IMR-90 (cell line): Measurements from ENCODE around the gene NPR2. TPM values are rescaled to one million over a fixed set of nuclear protein-coding genes. Genes with fewer than 3 reads are reported as not detected.

ENCODE experiments used
- ATAC-seq: fragments of 200-7000 bp; cut with Tn5 transposase; 2 replicates; pipeline ENCODE4 v1.9.1; 2020; ENCODE audit warnings: low read depth, mild to moderate bottlenecking, moderate library complexity
- BruUV-seq: library from RNA; stranded (reverse); fragments of 400-500 nt; replicated peaks from 2 replicates; lab custom pipeline; 2021; lab: Mats Ljungman, UMichigan
- CTCF ChIA-PET: fragments of 300-600 bp; formaldehyde crosslinking; extraction: SDS; loops from one replicate; lab custom pipeline; 2021; ENCODE audit warnings: antibody characterized with exemption; lab: Yijun Ruan, JAX
- POLR2A ChIA-PET: fragments of 300-600 bp; sonication (Branson Sonifier 250); formaldehyde crosslinking; loops from one replicate; lab custom pipeline; 2022; ENCODE audit warnings: antibody characterized with exemption; ENCODE audit not compliant: unreplicated experiment; lab: Charles Lee
- DNase-seq: peaks from one replicate; pipeline ENCODE4 v3.0.0; 2013
- H2AFZ ChIP-seq: replicated peaks from 2 replicates; pipeline ENCODE3; 2013; ENCODE audit warnings: low read length, mild to moderate bottlenecking; ENCODE audit not compliant: poor library complexity
- H2AK5ac ChIP-seq: 2 replicates; pipeline ENCODE4 v1.6.1; 2013; ENCODE audit warnings: low read depth, low read length, inconsistent platforms
- H2AK9ac ChIP-seq: replicated peaks from 2 replicates; pipeline ENCODE3; 2013; ENCODE audit warnings: mild to moderate bottlenecking, low read depth, low read length, moderate library complexity; ENCODE audit not compliant: poor library complexity
- H2BK120ac ChIP-seq: 2 replicates; pipeline ENCODE4 v1.6.1; 2013; ENCODE audit warnings: low read depth, low read length, inconsistent platforms
- H2BK15ac ChIP-seq: 3 replicates; pipeline ENCODE4 v1.6.1; 2013; ENCODE audit warnings: low read depth, low read length, inconsistent platforms
- H2BK20ac ChIP-seq: 2 replicates; pipeline ENCODE4 v1.6.1; 2013; ENCODE audit warnings: low read depth, mild to moderate bottlenecking, inconsistent platforms, low read length, moderate library complexity
- H2BK5ac ChIP-seq: 2 replicates; pipeline ENCODE4 v1.6.1; 2013; ENCODE audit warnings: mild to moderate bottlenecking, low read depth, low read length, inconsistent platforms; ENCODE audit not compliant: poor library complexity, severe bottlenecking
- H3K14ac ChIP-seq: replicated peaks from 2 replicates; pipeline ENCODE4 v1.6.1; 2013; ENCODE audit warnings: low read depth, low read length, inconsistent platforms
- H3K18ac ChIP-seq: 2 replicates; pipeline ENCODE4 v1.6.1; 2013; ENCODE audit warnings: low read depth, low read length, control low read depth
- H3K23ac ChIP-seq: 2 replicates; pipeline ENCODE4 v1.6.1; 2013; ENCODE audit warnings: low read depth, low read length, inconsistent platforms
- H3K27ac ChIP-seq: 2 replicates; pipeline ENCODE4 v1.5.1; 2013; ENCODE audit warnings: mild to moderate bottlenecking, control low read depth, low read length; ENCODE audit not compliant: insufficient read depth
- H3K27me3 ChIP-seq: 2 replicates; pipeline ENCODE4 v1.6.1; 2013; ENCODE audit warnings: low read length; ENCODE audit not compliant: control insufficient read depth, insufficient read depth
- H3K36me3 ChIP-seq: 2 replicates; pipeline ENCODE4 v1.6.1; 2013; ENCODE audit warnings: low read length, mixed read lengths; ENCODE audit not compliant: control insufficient read depth, insufficient read depth
- H3K4ac ChIP-seq: 2 replicates; pipeline ENCODE4 v1.6.1; 2013; ENCODE audit warnings: low read depth, low read length, inconsistent platforms
- H3K4me1 ChIP-seq: 2 replicates; pipeline ENCODE4 v1.6.1; 2013; ENCODE audit warnings: low read length, mixed read lengths; ENCODE audit not compliant: control insufficient read depth, insufficient read depth
- H3K4me2 ChIP-seq: 2 replicates; pipeline ENCODE4 v1.6.1; 2013; ENCODE audit warnings: low read depth, mild to moderate bottlenecking, control low read depth, low read length, moderate library complexity
- H3K4me3 ChIP-seq: 2 replicates; pipeline ENCODE4 v1.5.1; 2013; ENCODE audit warnings: low read depth, mild to moderate bottlenecking, control low read depth, low read length, moderate library complexity; ENCODE audit not compliant: insufficient read depth
- H3K56ac ChIP-seq: 2 replicates; pipeline ENCODE4 v1.6.1; 2013; ENCODE audit warnings: low read length, inconsistent platforms; ENCODE audit not compliant: insufficient read depth; ENCODE audit errors: extremely low read depth
- H3K79me1 ChIP-seq, 2 experiments: 2 replicates each; pipeline ENCODE4 v1.6.1; 2013; ENCODE audit warnings: low read length in 2 of 2, inconsistent platforms in 1 of 2, low read depth in 1 of 2
- H3K9ac ChIP-seq: 2 replicates; pipeline ENCODE4 v1.6.1; 2013; ENCODE audit warnings: low read depth, low read length, control low read depth
- H3K9me1 ChIP-seq: 2 replicates; pipeline ENCODE4 v1.6.1; 2013; ENCODE audit warnings: low read length, inconsistent platforms; ENCODE audit not compliant: insufficient read depth
- H3K9me3 ChIP-seq: 2 replicates; pipeline ENCODE4 v1.6.1; 2013; ENCODE audit warnings: low read length; ENCODE audit not compliant: control insufficient read depth, insufficient read depth
- H4K20me1 ChIP-seq: 2 replicates; pipeline ENCODE4 v1.6.1; 2013; ENCODE audit warnings: low read length, inconsistent platforms; ENCODE audit not compliant: insufficient read depth
- H4K5ac ChIP-seq: 2 replicates; pipeline ENCODE4 v1.6.1; 2013; ENCODE audit warnings: mild to moderate bottlenecking, low read depth, low read length, control low read depth
- H4K8ac ChIP-seq, 2 experiments: 2 replicates each; pipeline ENCODE4 v1.6.1; 2013; ENCODE audit warnings: low read depth in 2 of 2, low read length in 2 of 2, control low read depth in 1 of 2, inconsistent platforms in 1 of 2
- H4K91ac ChIP-seq: 2 replicates; pipeline ENCODE4 v1.6.1; 2013; ENCODE audit warnings: low read depth, low read length, inconsistent platforms; ENCODE audit not compliant: insufficient read depth
- CEBPB ChIP-seq: IDR thresholded peaks from 2 replicates; pipeline ENCODE4 v1.6.1; 2012; ENCODE audit warnings: low read depth, low read length, improper control_type of control experiment
- CHD1 ChIP-seq: IDR thresholded peaks from 2 replicates; pipeline ENCODE4 v1.6.1; 2012; ENCODE audit warnings: low read depth, low read length, improper control_type of control experiment
- CTCF ChIP-seq: conservative IDR thresholded peaks from 2 replicates; pipeline ENCODE4 v1.5.1; 2012; ENCODE audit warnings: mild to moderate bottlenecking, low read depth, low read length, improper control_type of control experiment
- ELK1 ChIP-seq: fragments of 150-350 bp; IDR thresholded peaks from 2 replicates; pipeline ENCODE4 v1.6.1; 2016; ENCODE audit warnings: low read depth, mild to moderate bottlenecking, low read length, moderate library complexity, borderline replicate concordance
- FOS ChIP-seq: fragments of 150-350 bp; IDR thresholded peaks from 2 replicates; pipeline ENCODE4 v1.6.1; 2016; ENCODE audit warnings: low read depth, low read length
- MAFK ChIP-seq: IDR thresholded peaks from 2 replicates; pipeline ENCODE4 v1.6.1; 2012; ENCODE audit warnings: low read depth, low read length, improper control_type of control experiment
- MAZ ChIP-seq: IDR thresholded peaks from 2 replicates; pipeline ENCODE4 v1.6.1; 2012; ENCODE audit warnings: low read depth, mild to moderate bottlenecking, low read length, improper control_type of control experiment, moderate library complexity, borderline replicate concordance
- MXI1 ChIP-seq: IDR thresholded peaks from 2 replicates; pipeline ENCODE4 v1.6.1; 2012; ENCODE audit warnings: low read depth, mild to moderate bottlenecking, low read length, moderate library complexity, borderline replicate concordance
- POLR2A ChIP-seq: IDR thresholded peaks from 2 replicates; pipeline ENCODE4 v1.6.1; 2012; ENCODE audit warnings: mild to moderate bottlenecking, low read depth, low read length
- RAD21 ChIP-seq: IDR thresholded peaks from 2 replicates; pipeline ENCODE4 v1.6.1; 2012; ENCODE audit warnings: low read length, improper control_type of control experiment
- RCOR1 ChIP-seq: IDR thresholded peaks from 2 replicates; pipeline ENCODE4 v1.6.1; 2012; ENCODE audit warnings: mild to moderate bottlenecking, low read length, improper control_type of control experiment; ENCODE audit not compliant: insufficient replicate concordance
- RFX5 ChIP-seq: IDR thresholded peaks from 2 replicates; pipeline ENCODE4 v1.8.0; 2012; ENCODE audit warnings: low read depth, mild to moderate bottlenecking, low read length, moderate library complexity
- SMC3 ChIP-seq: fragments of 150-350 bp; IDR thresholded peaks from 2 replicates; pipeline ENCODE4 v1.6.1; 2016; ENCODE audit warnings: low read depth, mild to moderate bottlenecking, antibody characterized with exemption, low read length, moderate library complexity
- WGBS, 2 experiments: methylation state at CpG; one replicate each; pipeline versions ENCODE4 v1.1.5 to v1.1.7; 2013; ENCODE audit warnings: missing lambda C conversion rate in 2 of 2; ENCODE audit not compliant: insufficient read length in 1 of 2; ENCODE audit errors: extremely low coverage in 2 of 2; 5-methylcytosine and 5-hydroxymethylcytosine counted together
- dilution Hi-C: fragments of 300-500 bp; cut with HindIII; formaldehyde crosslinking; loops from one replicate; pipeline ENCODE4 v1.14.3; 2018; ENCODE audit warnings: low sequenced_read_pairs; ENCODE audit not compliant: unreplicated experiment
- in situ Hi-C: fragments of 300-500 bp; cut with MboI; formaldehyde crosslinking; loops from 3 replicates; pipeline ENCODE4 v1.14.3; 2019; ENCODE audit warnings: low sequenced_read_pairs, inconsistent platforms, mixed read lengths
- intact Hi-C: fragments of 100-400 bp; cut with micrococcal nuclease; formaldehyde crosslinking; loops from 2 replicates; pipeline ENCODE4 v1.10.0; 2022
- polyA plus RNA-seq, 3 experiments: library from polyadenylated mRNA; depleted of rRNA; stranded (reverse); fragments of >200 nt; gene quantifications; 2 replicates each; pipeline ENCODE4 v1.2.3, GENCODE V29; 2012; ENCODE audit warnings: low replicate concordance in 1 of 3
- total RNA-seq: library from RNA; depleted of rRNA; stranded (reverse); fragments of >200 nt; gene quantifications from 2 replicates; pipeline ENCODE4 v1.2.3, GENCODE V29; 2012

NPR2 gene
- total and polyA plus RNA-seq, 2 of the 4 experiments (the other 2 are of a cell fraction): 5.2 to 35.7 TPM

- Histone ChIP-seq H4K91ac (no peak overlapping the region), H3K9ac (no peak overlapping the region), H3K9me3 (no peaks in the 10 kb centered on the region), H2AK5ac (peak overlapping the region; percentile 0; the same call in 1 of the 2 replicates), H2BK20ac (no peak overlapping the region; the same call in 1 of the 2 replicates), H2AK9ac (no peak overlapping the region), H3K27ac (no peak overlapping the region), H3K4me3 (no peak overlapping the region), H3K9me1 (peaks cover 17% of the 10 kb centered on the region), H2BK120ac (peak overlapping the region; percentile 32; the same call in 1 of the 2 replicates), H3K79me1 (peaks cover 2 to 18% of the 10 kb centered on the region in 2 experiments; a peak in 3 of 4 replicates), H3K56ac (no peak overlapping the region), H2BK5ac (peak overlapping the region; percentile 55), H3K4me2 (no peak overlapping the region; the same call in 1 of the 2 replicates), H2BK15ac (no peak overlapping the region), H2AFZ (peak overlapping the region; percentile 4), H3K14ac (no peak overlapping the region; the same call in 1 of the 2 replicates), H3K4ac (peak overlapping the region; percentile 62; the same call in 1 of the 2 replicates), H3K36me3 (no peaks in the 10 kb centered on the region), H4K20me1 (no peaks in the 10 kb centered on the region), H3K23ac (no peak overlapping the region), H4K8ac (0 out of 4 replicates have a peak overlapping the region, but pooled peaks of 1 of the 2 experiments have one; percentile 9), H3K27me3 (no peaks in the 10 kb centered on the region), H3K18ac (no peak overlapping the region), H3K4me1 (peaks cover 9% of the 10 kb centered on the region), H4K5ac (peak overlapping the region; percentile 39; the same call in 1 of the 2 replicates)
- CTCF ChIA-PET: interaction anchor here (1.4 to 2.8 kb wide), 2 partner anchors 37 to 55 kb away, joined by 3 to 37 read pairs; no protein-coding TSS in a partner anchor
- POLR2A ChIA-PET: no interaction called here
- TF ChIP-seq CEBPB (no peak), MXI1 (no peak), FOS (no peak), CTCF (no peak), SMC3 (no peak), RCOR1 (no peak), ELK1 (no peak), RAD21 (no peak), RFX5 (no peak), MAZ (no peak), MAFK (no peak), CHD1 (no peak), POLR2A (no peak)
- in situ Hi-C loops (no loop called here), intact Hi-C loops (loop anchor here (10.0 kb wide), 1 partner anchor 197 kb away; no protein-coding TSS in a partner anchor), dilution Hi-C loops (no loop called here)
- peak; percentile 71 for DNase-seq
- no TSS peak for BruUV-seq
- ATAC-seq: no peak
- WGBS, 2 experiments: no CpG with 5 or more reads among the region's 3 CpGs
These were observed 36.1 kb downstream of the NPR2 start for GRCh38 chr9:35827486-35827885.
